Measurements from ENCODE around the gene EDNRB.

DNA sequence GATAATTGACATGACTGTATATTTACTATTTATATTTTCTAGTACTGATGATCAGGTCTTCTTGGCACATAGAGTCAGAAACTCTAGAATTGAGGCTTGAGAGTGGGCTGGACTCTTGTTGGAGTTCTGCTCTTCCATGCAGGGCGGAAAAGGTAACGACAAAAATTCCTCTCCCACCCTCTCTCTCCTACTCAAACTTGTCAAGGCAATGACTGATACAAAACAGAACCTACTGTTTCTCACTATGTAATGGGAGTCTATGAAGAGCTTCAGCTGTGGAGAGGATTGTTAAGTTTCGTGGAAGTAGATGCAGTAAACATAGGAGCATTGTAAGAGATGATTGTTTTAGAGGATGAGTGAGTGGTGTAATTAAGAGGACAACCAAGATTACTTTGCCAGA, 8.8 kb downstream of the EDNRB start:
- TF ChIP-seq REST (IDR thresholded peaks at IDR 0.05; ENCODE audit: insufficient replicate concordance, low read depth) (no peak), POLR2AphosphoS5 (IDR thresholded peaks at IDR 0.05; ENCODE audit: low read depth) (no peak)
- TF ChIP-seq, protein P1, sequence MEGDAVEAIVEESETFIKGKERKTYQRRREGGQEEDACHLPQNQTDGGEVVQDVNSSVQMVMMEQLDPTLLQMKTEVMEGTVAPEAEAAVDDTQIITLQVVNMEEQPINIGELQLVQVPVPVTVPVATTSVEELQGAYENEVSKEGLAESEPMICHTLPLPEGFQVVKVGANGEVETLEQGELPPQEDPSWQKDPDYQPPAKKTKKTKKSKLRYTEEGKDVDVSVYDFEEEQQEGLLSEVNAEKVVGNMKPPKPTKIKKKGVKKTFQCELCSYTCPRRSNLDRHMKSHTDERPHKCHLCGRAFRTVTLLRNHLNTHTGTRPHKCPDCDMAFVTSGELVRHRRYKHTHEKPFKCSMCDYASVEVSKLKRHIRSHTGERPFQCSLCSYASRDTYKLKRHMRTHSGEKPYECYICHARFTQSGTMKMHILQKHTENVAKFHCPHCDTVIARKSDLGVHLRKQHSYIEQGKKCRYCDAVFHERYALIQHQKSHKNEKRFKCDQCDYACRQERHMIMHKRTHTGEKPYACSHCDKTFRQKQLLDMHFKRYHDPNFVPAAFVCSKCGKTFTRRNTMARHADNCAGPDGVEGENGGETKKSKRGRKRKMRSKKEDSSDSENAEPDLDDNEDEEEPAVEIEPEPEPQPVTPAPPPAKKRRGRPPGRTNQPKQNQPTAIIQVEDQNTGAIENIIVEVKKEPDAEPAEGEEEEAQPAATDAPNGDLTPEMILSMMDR (IDR thresholded peaks at IDR 0.05; ENCODE audit: insufficient read depth, low read length) = no peak
